ENCODE data around the gene TMEM140. TPM values are rescaled to one million over a fixed set of nuclear protein-coding genes. Genes with fewer than 3 reads are reported as not detected.

The TMEM140 gene
- total and polyA plus RNA-seq, 2 of the 13 experiments (the other 11 are each of a cell fraction or from before 2014, with no cell fraction given) = 9.2 to 21.7 TPM

DNA sequence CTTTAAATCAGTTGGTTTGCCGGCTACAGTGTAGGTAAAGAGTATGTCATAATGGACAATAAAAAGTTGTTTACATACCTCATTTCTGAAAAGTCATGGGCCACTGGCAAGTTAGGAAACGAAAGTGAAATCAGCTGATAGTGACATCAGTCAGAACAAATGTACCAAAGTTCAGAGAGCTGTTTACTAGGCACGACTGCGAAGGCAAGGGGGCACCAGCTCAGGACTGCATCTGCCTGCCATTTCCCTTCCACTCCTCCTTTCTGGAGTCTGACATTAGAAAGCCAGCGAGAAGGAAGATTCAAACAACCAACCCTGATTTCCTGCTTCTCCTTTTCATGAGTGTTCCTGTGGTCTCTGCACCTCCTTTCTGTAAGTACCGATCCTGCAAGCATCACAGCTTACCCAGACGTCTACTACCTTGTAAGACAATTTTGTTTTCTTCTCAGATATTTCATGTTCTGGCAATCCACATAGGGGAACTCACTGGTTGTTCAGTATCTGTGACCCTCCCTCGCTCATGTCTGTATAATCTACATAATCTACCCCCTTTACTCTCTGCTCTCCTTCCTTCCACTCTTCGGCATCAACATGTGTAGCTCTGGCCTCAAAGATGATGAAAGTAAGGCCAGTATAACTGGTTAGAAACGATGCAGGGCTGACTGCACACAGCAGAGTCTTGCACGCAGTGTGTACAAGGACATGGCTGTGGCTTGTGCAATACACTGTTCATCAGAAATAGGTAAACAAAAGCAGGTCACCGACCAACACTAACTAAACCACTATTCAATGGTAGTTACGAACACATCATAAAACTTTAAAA is at the start of gene TMEM140 (continued):
- TF ChIP-seq, protein P1, sequence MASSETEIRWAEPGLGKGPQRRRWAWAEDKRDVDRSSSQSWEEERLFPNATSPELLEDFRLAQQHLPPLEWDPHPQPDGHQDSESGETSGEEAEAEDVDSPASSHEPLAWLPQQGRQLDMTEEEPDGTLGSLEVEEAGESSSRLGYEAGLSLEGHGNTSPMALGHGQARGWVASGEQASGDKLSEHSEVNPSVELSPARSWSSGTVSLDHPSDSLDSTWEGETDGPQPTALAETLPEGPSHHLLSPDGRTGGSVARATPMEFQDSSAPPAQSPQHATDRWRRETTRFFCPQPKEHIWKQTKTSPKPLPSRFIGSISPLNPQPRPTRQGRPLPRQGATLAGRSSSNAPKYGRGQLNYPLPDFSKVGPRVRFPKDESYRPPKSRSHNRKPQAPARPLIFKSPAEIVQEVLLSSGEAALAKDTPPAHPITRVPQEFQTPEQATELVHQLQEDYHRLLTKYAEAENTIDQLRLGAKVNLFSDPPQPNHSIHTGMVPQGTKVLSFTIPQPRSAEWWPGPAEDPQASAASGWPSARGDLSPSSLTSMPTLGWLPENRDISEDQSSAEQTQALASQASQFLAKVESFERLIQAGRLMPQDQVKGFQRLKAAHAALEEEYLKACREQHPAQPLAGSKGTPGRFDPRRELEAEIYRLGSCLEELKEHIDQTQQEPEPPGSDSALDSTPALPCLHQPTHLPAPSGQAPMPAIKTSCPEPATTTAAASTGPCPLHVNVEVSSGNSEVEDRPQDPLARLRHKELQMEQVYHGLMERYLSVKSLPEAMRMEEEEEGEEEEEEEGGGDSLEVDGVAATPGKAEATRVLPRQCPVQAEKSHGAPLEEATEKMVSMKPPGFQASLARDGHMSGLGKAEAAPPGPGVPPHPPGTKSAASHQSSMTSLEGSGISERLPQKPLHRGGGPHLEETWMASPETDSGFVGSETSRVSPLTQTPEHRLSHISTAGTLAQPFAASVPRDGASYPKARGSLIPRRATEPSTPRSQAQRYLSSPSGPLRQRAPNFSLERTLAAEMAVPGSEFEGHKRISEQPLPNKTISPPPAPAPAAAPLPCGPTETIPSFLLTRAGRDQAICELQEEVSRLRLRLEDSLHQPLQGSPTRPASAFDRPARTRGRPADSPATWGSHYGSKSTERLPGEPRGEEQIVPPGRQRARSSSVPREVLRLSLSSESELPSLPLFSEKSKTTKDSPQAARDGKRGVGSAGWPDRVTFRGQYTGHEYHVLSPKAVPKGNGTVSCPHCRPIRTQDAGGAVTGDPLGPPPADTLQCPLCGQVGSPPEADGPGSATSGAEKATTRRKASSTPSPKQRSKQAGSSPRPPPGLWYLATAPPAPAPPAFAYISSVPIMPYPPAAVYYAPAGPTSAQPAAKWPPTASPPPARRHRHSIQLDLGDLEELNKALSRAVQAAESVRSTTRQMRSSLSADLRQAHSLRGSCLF (CRISPR knock-in tag; IDR thresholded peaks at IDR 0.05; ENCODE audit: borderline replicate concordance) = no peak
- TF ChIP-seq NR0B2 (CRISPR knock-in tag; IDR thresholded peaks at IDR 0.05) (no peak), ATF3 (CRISPR knock-in tag; IDR thresholded peaks at IDR 0.05) (peak; percentile 98), TIGD3 (CRISPR knock-in tag; IDR thresholded peaks at IDR 0.05; ENCODE audit: borderline replicate concordance) (no peak), TFAP4 (IDR thresholded peaks at IDR 0.05; ENCODE audit: borderline replicate concordance, low read depth) (peak; percentile 100), HNF4A (CRISPR knock-in tag; IDR thresholded peaks at IDR 0.05) (peak; percentile 98), ZNF230 (CRISPR knock-in tag; IDR thresholded peaks at IDR 0.05) (no peak), ZNF597 (CRISPR knock-in tag; IDR thresholded peaks at IDR 0.05) (no peak), IKZF4 (CRISPR knock-in tag; IDR thresholded peaks at IDR 0.05; ENCODE audit: borderline replicate concordance, low read depth, not compliant biosample characterization) (no peak), SCMH1 (CRISPR knock-in tag; IDR thresholded peaks at IDR 0.05; ENCODE audit: borderline replicate concordance) (no peak), CCAR2 (optimal IDR thresholded peaks at IDR 0.05; ENCODE audit: low read depth, low read length) (no peak), ZNF362 (CRISPR knock-in tag; IDR thresholded peaks at IDR 0.05; ENCODE audit: borderline replicate concordance) (peak; percentile 30; the same call in 1 of the 2 replicates), ELF1 (CRISPR knock-in tag; IDR thresholded peaks at IDR 0.05) (no peak; the same call in 1 of the 2 replicates), TBX3 (IDR thresholded peaks at IDR 0.05; ENCODE audit: borderline replicate concordance) (no peak), ZMAT3 (CRISPR knock-in tag; conservative IDR thresholded peaks at IDR 0.05) (no peak; the same call in 1 of the 2 replicates)
